Mammary epithelial cell (primary cell): ENCODE data around the gene USP38.

Experiments used
- EZH2 ChIP-seq: IDR thresholded peaks from 2 replicates; pipeline ENCODE4 v1.6.1; 2012; ENCODE audit warnings: low read length, inconsistent platforms, borderline replicate concordance
- TF ChIP-seq, protein P1 (sequence below), 2 donors: IDR thresholded peaks in 1 of 2; conservative IDR thresholded peaks in 1 of 2; 2 replicates each; pipeline ENCODE4 v1.5.1; 2011 to 2012; ENCODE audit warnings: inconsistent platforms in 2 of 2, low read length in 2 of 2, mild to moderate bottlenecking in 2 of 2, control low read depth in 1 of 2, low read depth in 1 of 2; ENCODE audit not compliant: insufficient read depth in 1 of 2; ENCODE audit errors: extremely low read depth in 1 of 2

DNA sequence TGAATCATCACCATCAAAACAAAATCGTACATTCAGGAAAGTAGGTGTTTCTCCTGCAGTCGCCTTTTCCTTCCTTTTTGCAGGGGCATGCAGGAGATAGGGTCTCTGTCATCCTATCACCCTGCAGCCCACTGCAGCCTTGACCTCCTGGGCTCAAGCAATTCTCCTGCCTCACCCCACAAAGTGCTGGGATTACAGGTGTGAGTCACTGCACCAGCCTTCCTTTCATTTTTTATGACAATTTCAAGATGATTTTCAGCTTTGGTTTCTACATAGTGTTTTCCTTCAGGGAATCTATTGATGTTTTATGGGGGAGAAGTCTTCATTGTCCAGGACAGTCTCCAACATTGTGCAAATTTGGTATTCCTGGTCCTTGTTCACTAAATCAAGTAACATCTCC is 71.7 kb downstream of the USP38 start:
- TF ChIP-seq, protein P1, sequence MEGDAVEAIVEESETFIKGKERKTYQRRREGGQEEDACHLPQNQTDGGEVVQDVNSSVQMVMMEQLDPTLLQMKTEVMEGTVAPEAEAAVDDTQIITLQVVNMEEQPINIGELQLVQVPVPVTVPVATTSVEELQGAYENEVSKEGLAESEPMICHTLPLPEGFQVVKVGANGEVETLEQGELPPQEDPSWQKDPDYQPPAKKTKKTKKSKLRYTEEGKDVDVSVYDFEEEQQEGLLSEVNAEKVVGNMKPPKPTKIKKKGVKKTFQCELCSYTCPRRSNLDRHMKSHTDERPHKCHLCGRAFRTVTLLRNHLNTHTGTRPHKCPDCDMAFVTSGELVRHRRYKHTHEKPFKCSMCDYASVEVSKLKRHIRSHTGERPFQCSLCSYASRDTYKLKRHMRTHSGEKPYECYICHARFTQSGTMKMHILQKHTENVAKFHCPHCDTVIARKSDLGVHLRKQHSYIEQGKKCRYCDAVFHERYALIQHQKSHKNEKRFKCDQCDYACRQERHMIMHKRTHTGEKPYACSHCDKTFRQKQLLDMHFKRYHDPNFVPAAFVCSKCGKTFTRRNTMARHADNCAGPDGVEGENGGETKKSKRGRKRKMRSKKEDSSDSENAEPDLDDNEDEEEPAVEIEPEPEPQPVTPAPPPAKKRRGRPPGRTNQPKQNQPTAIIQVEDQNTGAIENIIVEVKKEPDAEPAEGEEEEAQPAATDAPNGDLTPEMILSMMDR (conservative IDR thresholded peaks at IDR 0.05 in 1 of 2, IDR thresholded peaks at IDR 0.05 in 1 of 2; ENCODE audit: extremely low read depth in 1 of 2, insufficient read depth in 1 of 2, low read depth in 1 of 2, low read length in 2 of 2) = no peak
- TF ChIP-seq EZH2 = no peak
